ENCODE data around the gene SH2D1B. TPM values are rescaled to one million over a fixed set of nuclear protein-coding genes. Genes with fewer than 3 reads are reported as not detected.

The SH2D1B gene
- total and polyA plus RNA-seq, 12 donors: 0.09 to 0.60 (median 0.15) TPM; not detected in 7

- intact Hi-C loops (cut with DNase I): no loop called here
- peaks cover 0 to 4% (median 0%) of the 10 kb centered on the region in 9 donors for H3K4me1 ChIP-seq
- ATAC-seq (no peak), DNase-seq (no peak)
- TF ChIP-seq, protein P1, sequence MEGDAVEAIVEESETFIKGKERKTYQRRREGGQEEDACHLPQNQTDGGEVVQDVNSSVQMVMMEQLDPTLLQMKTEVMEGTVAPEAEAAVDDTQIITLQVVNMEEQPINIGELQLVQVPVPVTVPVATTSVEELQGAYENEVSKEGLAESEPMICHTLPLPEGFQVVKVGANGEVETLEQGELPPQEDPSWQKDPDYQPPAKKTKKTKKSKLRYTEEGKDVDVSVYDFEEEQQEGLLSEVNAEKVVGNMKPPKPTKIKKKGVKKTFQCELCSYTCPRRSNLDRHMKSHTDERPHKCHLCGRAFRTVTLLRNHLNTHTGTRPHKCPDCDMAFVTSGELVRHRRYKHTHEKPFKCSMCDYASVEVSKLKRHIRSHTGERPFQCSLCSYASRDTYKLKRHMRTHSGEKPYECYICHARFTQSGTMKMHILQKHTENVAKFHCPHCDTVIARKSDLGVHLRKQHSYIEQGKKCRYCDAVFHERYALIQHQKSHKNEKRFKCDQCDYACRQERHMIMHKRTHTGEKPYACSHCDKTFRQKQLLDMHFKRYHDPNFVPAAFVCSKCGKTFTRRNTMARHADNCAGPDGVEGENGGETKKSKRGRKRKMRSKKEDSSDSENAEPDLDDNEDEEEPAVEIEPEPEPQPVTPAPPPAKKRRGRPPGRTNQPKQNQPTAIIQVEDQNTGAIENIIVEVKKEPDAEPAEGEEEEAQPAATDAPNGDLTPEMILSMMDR (IDR thresholded peaks at IDR 0.05): no peak
- WGBS, 2 donors: 88 to 97% methylated on average over 1 of the region's 1 CpG
- H3K27me3 ChIP-seq: no peaks in the 10 kb centered on the region
- no peak overlapping the region for H3K27ac ChIP-seq
- no peak overlapping the region for H3K4me3 ChIP-seq
- peaks cover 0 to 23% (median 0%) of the 10 kb centered on the region in 9 donors for H3K36me3 ChIP-seq
- no peaks in the 10 kb centered on the region for H3K9me3 ChIP-seq
These were observed 41.8 kb downstream of the SH2D1B start for GRCh38 chr1:162370161-162370560.

- Histone ChIP-seq H3K27me3 (no peaks in the 10 kb centered on the region), H3K9me3 (no peaks in the 10 kb centered on the region), H3K4me3 (no peak overlapping the region), H3K36me3 (peaks cover 0 to 24% (median 0%) of the 10 kb centered on the region in 9 donors), H3K4me1 (peaks cover 0 to 4% (median 0%) of the 10 kb centered on the region in 9 donors), H3K27ac (no peak overlapping the region)
- DNase-seq (no peak), ATAC-seq (no peak)
- WGBS, 2 donors: 82 to 90% methylated on average over 7 of the region's 7 CpGs
- intact Hi-C loops (cut with DNase I): no loop called here
- TF ChIP-seq, protein P1 (IDR thresholded peaks at IDR 0.05): no peak
These were observed 42.4 kb downstream of the SH2D1B start for GRCh38 chr1:162369571-162369970.

GRCh38 chr1:162368451-162368850, 43.5 kb downstream of the SH2D1B start:
- no peak for ATAC-seq
- DNase-seq: no peak
- peaks cover 0 to 24% (median 0%) of the 10 kb centered on the region in 9 donors for H3K36me3 ChIP-seq
- no peaks in the 10 kb centered on the region for H3K9me3 ChIP-seq
- peaks cover 0 to 4% (median 0%) of the 10 kb centered on the region in 9 donors for H3K4me1 ChIP-seq
- 71 to 84% methylated on average over 4 of the region's 4 CpGs for WGBS, 2 donors
- H3K4me3 ChIP-seq: no peak overlapping the region
- H3K27me3 ChIP-seq: no peaks in the 10 kb centered on the region
- TF ChIP-seq, protein P1 (IDR thresholded peaks at IDR 0.05): no peak
- intact Hi-C loops (cut with DNase I): no loop called here
- no peak overlapping the region for H3K27ac ChIP-seq

DNA sequence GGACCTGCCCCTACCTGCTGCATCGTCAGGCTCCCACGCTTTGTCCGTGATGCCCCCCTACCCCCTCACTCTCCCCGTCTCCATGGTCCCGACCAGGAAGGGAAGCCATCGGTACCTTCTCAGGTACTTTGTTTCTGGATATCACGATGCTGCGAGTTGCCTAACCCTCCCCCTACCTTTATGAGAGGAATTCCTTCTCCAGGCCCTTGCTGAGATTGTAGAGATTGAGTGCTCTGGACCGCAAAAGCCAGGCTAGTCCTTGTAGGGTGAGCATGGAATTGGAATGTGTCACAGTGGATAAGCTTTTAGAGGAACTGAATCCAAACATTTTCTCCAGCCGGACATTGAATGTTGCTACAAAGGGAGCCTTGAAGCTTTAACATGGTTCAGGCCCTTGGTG, 44.2 kb downstream of the SH2D1B start:
- ATAC-seq: no peak
- 87 to 91% methylated on average over 10 of the region's 10 CpGs for WGBS, 2 donors
- no peaks in the 10 kb centered on the region for H3K27me3 ChIP-seq
- DNase-seq: no peak
- peaks cover 0 to 4% (median 0%) of the 10 kb centered on the region in 9 donors for H3K4me1 ChIP-seq
- intact Hi-C loops (cut with DNase I): no loop called here
- H3K27ac ChIP-seq: no peak overlapping the region
- peaks cover 0 to 24% (median 0%) of the 10 kb centered on the region in 9 donors for H3K36me3 ChIP-seq
- H3K4me3 ChIP-seq: no peak overlapping the region
- TF ChIP-seq, protein P1 (IDR thresholded peaks at IDR 0.05): no peak
- H3K9me3 ChIP-seq: no peaks in the 10 kb centered on the region

Data from heart right ventricle (tissue), 16 donors.